Measurements from ENCODE around the gene XYLT1.

- TF ChIP-seq CTCF (IDR thresholded peaks at IDR 0.05), result no peak
- TF ChIP-seq ZFX (IDR thresholded peaks at IDR 0.05; ENCODE audit: borderline replicate concordance), result no peak
Observed at GRCh38 chr16:17470908-17471718, at the start of gene XYLT1.
